Sciatic nerve (tissue), 2 donors: ENCODE results near the gene SLC9A2. TPM values are rescaled to one million over a fixed set of nuclear protein-coding genes. Genes with fewer than 3 reads are reported as not detected.

Source experiments
- ATAC-seq: fragments of 200-7000 bp; cut with Tn5 transposase; one replicate; pipeline ENCODE4 v1.9.1; 2020; ENCODE audit warnings: mild to moderate bottlenecking, moderate library complexity
- DNase-seq: peaks from one replicate; pipeline ENCODE4 v3.0.0-alpha.2; 2020; ENCODE audit warnings: low spot score
- intact Hi-C: fragments of 100-400 bp; cut with DNase I; formaldehyde crosslinking; loops from one replicate; pipeline ENCODE4 v1.14.2; 2022
- total RNA-seq: library from RNA; stranded (reverse); fragmentation: NEBNext Ultra II Directional; extraction: Animal tissue kit (Norgen Biotek cat#: 25700); gene quantifications from one replicate; pipeline ENCODE4 v1.2.1, GENCODE V29; 2021
- donor health status: DM: no; HTN: no; CAD: no.
- donor health status: DM: no; HTN: no; CAD: no.

Gene SLC9A2
- total RNA-seq = not detected

DNA sequence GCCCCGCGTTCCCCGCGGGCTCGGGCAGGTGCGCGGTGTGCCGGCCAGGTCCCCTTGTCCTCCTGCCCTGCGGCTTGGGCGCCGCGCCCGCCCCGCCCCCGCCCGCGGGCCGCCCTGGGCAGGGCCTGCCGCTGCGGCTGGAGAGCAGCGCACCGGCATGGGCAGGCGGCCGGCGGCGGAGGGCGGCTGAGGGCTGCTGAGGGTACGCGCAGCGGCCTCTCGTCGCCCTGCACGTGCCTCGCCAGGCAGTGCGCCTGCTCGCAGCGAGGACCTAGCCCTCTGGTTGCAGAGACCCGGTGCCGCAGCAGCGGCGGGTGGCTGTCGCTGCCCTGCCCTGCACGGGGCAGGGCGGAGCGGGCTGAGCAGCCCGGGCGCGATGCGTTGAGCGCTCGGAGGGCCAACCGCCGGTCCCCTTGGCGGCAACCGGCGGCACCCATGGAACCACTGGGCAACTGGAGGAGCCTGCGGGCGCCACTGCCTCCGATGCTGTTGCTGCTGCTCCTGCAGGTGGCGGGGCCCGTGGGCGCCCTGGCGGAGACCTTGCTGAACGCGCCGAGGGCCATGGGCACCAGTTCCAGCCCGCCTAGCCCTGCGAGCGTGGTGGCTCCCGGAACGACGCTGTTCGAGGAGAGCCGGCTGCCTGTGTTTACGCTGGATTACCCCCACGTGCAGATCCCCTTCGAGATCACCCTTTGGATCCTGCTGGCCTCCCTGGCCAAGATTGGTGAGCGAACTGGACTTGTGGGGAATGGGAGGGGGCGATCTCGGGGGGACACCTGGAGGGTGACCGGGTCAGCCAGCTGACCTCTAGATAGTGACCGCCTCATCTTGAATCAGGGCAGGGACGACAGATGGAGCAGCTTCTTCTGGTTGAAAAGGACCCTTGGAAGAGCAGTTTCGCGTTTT is at the start of gene SLC9A2:
Gene SLC9A2, plus strand, starts transcription at position 140 of the 906 bp plus-strand sequence. Its CDS starts 296 bp downstream, at position 436.
- DNase-seq (no peak), ATAC-seq (no peak)
- intact Hi-C loops = no loop called here

DNA sequence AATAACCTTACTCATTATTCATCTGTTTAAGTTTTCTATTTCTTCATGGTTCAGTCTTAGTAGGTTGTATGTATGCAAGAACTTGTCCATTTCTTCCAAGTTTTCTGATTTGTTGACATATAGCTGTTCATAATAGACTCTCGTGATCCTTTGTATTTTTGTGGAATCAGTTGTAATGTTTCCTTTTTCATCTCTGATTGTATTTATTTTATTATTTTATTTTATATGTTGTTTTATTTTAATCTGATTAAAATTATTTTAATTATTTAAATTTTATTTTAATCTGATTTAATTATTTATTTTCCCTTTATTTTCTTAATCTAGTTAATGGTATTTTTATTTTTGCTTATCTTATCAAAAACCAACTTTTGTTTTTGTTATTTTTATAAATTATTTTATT is 43.5 kb upstream of the SLC9A2 start:
- DNase-seq (no peak), ATAC-seq (no peak)
- intact Hi-C loops = no loop called here

- no peak for ATAC-seq
- DNase-seq = no peak
- intact Hi-C loops = no loop called here
Measured at GRCh38 chr2:102578376-102578775, 41.0 kb upstream of the SLC9A2 start.

DNA sequence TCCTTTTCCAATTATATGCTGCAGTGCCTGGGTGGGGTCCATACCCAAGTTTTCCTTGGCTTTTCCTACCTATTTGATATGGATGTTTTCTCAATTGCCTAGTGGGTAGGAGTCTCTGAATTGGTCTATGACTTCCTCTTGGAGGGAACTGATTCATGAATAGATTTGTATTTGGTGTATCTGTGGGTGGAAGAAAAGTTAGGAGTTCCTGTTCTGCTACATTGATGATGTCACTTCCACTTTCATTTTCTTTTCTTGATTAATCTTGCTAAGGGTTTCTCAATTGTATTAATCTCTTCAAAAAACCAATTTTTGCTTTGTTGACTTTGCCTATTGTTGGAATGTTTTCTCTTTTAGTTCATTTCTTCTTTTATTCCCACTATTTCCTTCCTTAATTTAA is 37.4 kb upstream of the SLC9A2 start:
- no peak for DNase-seq
- intact Hi-C loops = no loop called here
- no peak for ATAC-seq

DNA sequence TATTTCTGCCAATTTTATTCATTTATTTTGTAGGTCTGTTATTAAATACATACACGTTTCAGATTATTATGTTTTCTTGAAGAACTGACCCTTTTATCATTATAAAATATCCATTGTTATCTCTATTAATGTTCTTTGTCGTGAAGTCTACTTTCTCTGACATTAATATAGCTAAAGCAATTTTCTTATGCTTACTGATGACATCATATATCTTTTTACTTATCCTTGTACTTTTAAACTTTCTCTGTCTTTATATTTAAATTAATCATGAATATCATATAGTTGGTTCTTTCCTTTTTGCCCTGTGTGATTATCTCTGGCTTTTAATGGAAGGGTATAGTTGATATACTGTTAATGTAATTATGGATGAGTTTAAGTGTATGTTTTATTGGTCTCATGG is 36.5 kb upstream of the SLC9A2 start:
- ATAC-seq (no peak), DNase-seq (no peak)
- intact Hi-C loops = no loop called here

DNA sequence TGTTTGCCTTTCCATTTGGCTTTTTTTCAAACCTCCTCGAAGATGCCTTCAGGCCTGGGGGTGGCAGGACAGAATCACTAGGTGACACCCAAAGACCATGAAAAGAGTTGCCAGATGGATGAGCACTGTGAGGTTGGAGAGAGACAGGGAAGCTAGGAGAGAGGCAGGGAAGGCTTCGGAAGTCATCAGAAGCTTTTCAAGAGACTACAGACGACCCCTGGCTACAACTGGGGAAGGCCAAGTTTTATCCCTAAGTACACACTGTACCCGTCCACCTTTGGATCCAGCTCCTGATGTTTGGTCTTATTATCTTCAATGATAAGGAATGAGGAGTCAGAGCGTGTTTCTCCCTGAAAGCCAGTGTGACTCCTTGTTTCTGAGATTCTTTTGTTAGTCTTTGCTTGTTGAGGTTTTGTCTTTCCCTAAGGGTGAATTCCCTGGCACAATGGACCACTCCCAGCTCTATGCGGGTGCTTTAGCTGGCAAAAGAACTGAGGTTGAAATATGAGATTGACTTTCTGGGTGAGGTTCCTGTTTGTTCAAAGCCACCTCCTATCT is 33.4 kb upstream of the SLC9A2 start:
- ATAC-seq = no peak
- no peak for DNase-seq
- intact Hi-C loops = no loop called here

- intact Hi-C loops = no loop called here
- DNase-seq (no peak), ATAC-seq (no peak)
Measured at GRCh38 chr2:102588213-102588939, 31.0 kb upstream of the SLC9A2 start.

DNA sequence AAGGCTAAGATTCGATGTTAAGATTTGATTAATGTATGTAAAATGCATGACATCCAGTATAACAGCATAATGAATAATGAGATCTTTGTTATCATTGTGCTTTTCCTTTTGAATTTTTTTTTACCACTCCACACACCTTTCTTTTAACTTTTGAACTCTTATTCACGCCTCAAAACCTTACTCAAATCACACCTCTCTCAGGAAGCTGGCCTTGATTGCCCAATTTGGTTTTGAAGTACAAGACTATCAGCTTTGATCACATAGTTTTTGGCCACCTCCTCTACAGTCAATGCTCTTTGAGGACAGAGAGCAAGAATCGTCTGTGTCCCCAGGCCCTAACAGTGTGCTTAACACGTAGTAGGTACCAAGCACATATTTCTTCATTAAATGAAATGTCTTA is 29.9 kb upstream of the SLC9A2 start:
- DNase-seq = no peak
- intact Hi-C loops = no loop called here

DNA sequence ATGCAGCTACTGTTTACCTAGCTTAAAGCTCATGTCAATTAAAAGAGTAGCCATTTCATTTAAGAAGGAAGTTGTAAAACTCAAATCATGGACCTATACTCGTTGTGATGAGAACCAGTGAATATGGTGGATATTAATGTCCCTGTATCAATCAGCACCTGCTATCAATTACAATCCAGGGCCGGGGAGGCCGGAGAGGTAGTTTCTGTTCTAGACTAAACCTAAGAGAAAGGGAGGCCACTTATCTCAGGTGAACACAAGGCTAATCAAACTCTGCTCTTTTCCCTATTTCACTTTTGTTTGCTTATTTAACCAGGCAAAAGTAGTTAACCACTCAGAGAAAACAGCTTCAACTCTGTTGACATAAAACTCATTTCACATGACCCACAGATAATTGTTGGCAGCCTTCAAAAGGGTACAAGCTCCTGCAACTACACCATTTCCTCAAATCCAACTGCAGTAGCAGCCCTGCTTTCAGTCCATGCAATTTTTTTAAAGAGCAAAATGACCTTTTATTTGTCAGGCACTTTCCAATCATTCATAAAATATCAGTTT is 27.8 kb upstream of the SLC9A2 start:
- intact Hi-C loops = no loop called here
- no peak for DNase-seq
- ATAC-seq = no peak

More for the DNA sequence above, 29.9 kb upstream of the SLC9A2 start:
- no peak for ATAC-seq

DNA sequence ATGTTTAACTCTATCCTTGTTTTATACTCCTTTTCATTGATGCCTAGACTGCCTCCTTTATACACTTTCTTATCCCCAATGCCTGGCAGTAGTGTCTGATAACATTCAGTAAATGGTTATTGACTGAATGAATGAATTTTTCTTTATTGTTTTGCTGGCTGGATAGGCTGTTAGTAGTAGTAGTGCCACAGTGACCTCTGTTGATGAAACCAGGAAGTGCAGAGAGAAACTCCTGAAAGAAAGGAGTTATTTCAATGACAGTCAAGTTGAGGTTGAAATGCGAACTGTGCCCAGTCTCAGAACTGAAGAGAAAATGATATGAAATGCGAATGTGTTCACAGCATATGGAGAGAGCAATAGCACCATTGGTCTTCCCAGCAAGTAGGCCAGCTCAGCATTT is 26.8 kb upstream of the SLC9A2 start:
- DNase-seq (no peak), ATAC-seq (no peak)
- intact Hi-C loops = no loop called here

GRCh38 chr2:102593516-102593915 is 25.8 kb upstream of the SLC9A2 start:
- DNase-seq = no peak
- intact Hi-C loops = no loop called here
- ATAC-seq = no peak

- DNase-seq (no peak), ATAC-seq (no peak)
- intact Hi-C loops = no loop called here
Measured at GRCh38 chr2:102594445-102595016, 24.8 kb upstream of the SLC9A2 start.

GRCh38 chr2:102597788-102598187 is 21.6 kb upstream of the SLC9A2 start:
- intact Hi-C loops = no loop called here
- DNase-seq = no peak
- no peak for ATAC-seq

DNA sequence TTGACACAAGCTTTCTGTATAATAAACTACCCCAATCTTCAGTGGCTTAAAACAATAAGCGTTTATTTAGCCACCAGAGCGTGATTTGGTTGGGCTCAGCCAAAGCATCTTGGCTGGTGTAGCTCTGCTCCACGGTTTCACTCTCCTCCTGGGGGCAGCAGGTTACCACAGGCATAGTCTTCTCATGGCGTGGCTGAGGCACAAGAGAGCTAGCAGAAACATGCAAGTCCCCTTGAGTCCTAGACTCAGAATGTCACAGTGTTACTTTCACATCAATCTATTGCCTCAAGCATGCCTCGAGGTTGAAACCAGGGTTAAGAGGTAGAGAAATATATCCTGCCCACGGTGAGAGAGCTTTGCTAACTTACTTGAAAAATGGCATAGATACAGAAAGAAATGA is 19.9 kb upstream of the SLC9A2 start:
- no peak for ATAC-seq
- DNase-seq = no peak
- intact Hi-C loops = no loop called here

- ATAC-seq (no peak), DNase-seq (no peak)
- intact Hi-C loops = no loop called here
Measured at GRCh38 chr2:102601730-102602129, 17.6 kb upstream of the SLC9A2 start.

DNA sequence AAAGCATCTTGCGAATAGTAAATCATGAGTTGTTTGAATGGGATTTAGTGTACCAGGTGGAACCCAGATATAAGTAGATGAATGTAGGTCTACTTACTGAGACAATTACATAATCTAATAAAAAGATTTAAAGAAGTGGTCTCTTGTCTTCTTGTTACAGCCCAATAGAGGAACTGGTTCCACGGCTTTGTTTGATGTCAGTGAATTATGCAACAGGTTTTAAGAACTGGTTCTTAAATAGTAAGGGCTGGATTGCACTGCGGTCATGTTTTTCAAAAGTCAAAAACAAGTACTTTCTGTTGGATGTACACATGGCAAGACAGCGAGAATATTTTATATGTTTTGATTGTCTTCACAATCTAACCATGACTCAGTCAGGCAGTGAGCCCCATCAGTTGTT is 15.4 kb upstream of the SLC9A2 start:
- DNase-seq (no peak), ATAC-seq (no peak)
- intact Hi-C loops = no loop called here

DNA sequence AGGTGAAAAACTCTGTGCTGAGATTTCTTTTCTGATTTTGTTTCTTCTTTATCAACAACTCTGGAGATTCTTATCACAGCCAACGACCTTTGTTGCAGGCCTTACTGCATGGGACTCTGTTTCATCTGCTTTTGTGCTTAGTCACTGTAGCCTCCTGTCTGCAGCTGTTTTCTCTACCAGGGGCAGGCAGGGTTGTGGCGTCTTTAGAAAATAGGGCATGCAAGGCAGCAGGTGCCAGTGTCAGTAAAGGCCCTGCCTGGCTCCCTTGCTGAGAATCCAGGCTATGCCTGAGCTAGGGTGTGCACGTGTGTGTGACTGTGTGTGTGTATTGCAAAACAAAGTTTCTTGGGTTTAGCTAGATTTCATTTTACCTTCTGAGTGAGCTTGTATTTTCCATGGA is 14.6 kb upstream of the SLC9A2 start:
- intact Hi-C loops = no loop called here
- no peak for DNase-seq
- ATAC-seq = no peak

- intact Hi-C loops = no loop called here
- ATAC-seq (peak; percentile 99), DNase-seq (no peak)
Measured at GRCh38 chr2:102606353-102606752, 13.0 kb upstream of the SLC9A2 start.

GRCh38 chr2:102615620-102616436 is 3.5 kb upstream of the SLC9A2 start:
- peak; percentile 87 for ATAC-seq
- peak; percentile 64 for DNase-seq
- intact Hi-C loops = no loop called here
